GM23248 (cell line): ENCODE measurements around the gene MYH11. TPM values are rescaled to one million over a fixed set of nuclear protein-coding genes. Genes with fewer than 3 reads are reported as not detected.

Experiments
- DNase-seq: peaks from one replicate; pipeline ENCODE4 v3.0.0-alpha.2; 2015
- H2AFZ ChIP-seq: fragments of 200-600 bp; sonication (generic); 2 replicates; pipeline ENCODE4 v1.6.1; 2016; ENCODE audit warnings: antibody characterized with exemption
- H3F3A ChIP-seq: fragments of 200-600 bp; sonication (generic); 2 replicates; pipeline ENCODE4 v1.6.1; 2016; ENCODE audit warnings: mild to moderate bottlenecking, antibody characterized with exemption, mixed run types; ENCODE audit not compliant: insufficient read depth
- H3K27ac ChIP-seq: fragments of 200-600 bp; sonication (generic); 2 replicates; pipeline ENCODE4 v1.5.1; 2016; ENCODE audit warnings: mild to moderate bottlenecking
- H3K27me3 ChIP-seq: fragments of 200-600 bp; sonication (generic); replicated peaks from 2 replicates; pipeline ENCODE4 v1.6.1; 2016; ENCODE audit warnings: mild to moderate bottlenecking; ENCODE audit not compliant: insufficient read depth
- H3K36me3 ChIP-seq: fragments of 200-600 bp; sonication (generic); 2 replicates; pipeline ENCODE4 v1.6.1; 2016; ENCODE audit warnings: low read depth, mild to moderate bottlenecking
- H3K4me1 ChIP-seq: fragments of 200-600 bp; sonication (generic); 2 replicates; pipeline ENCODE4 v1.6.1; 2016; ENCODE audit warnings: mild to moderate bottlenecking; ENCODE audit not compliant: insufficient read depth
- H3K4me2 ChIP-seq: fragments of 200-600 bp; sonication (generic); one replicate; pipeline ENCODE4 v1.6.1; 2016; ENCODE audit warnings: mild to moderate bottlenecking; ENCODE audit not compliant: unreplicated experiment
- H3K4me3 ChIP-seq: fragments of 200-600 bp; sonication (generic); 2 replicates; pipeline ENCODE4 v1.5.1; 2016; ENCODE audit warnings: mild to moderate bottlenecking
- H3K79me2 ChIP-seq: fragments of 200-600 bp; sonication (generic); 2 replicates; pipeline ENCODE4 v1.6.1; 2016; ENCODE audit warnings: mild to moderate bottlenecking; ENCODE audit not compliant: insufficient read depth
- H3K9ac ChIP-seq: fragments of 200-600 bp; sonication (generic); 2 replicates; pipeline ENCODE4 v1.6.1; 2016; ENCODE audit warnings: mild to moderate bottlenecking
- H3K9me2 ChIP-seq: fragments of 200-600 bp; sonication (generic); 2 replicates; pipeline ENCODE4 v1.6.1; 2016; ENCODE audit warnings: mixed run types, mild to moderate bottlenecking, moderate library complexity; ENCODE audit not compliant: insufficient read depth
- H3K9me3 ChIP-seq: fragments of 200-600 bp; sonication (generic); one replicate; pipeline ENCODE4 v1.6.1; 2017; ENCODE audit warnings: low read depth
- H4K20me1 ChIP-seq: fragments of 200-600 bp; sonication (generic); 2 replicates; pipeline ENCODE4 v1.6.0; 2016; ENCODE audit not compliant: insufficient read depth
- EZH2 ChIP-seq: fragments of 200-600 bp; sonication (generic); IDR thresholded peaks from 2 replicates; pipeline ENCODE4 v1.6.1; 2018; ENCODE audit warnings: antibody characterized with exemption, mild to moderate bottlenecking; ENCODE audit not compliant: insufficient read depth, poor library complexity, severe bottlenecking
- EZH2phosphoT487 ChIP-seq: fragments of 200-600 bp; sonication (generic); IDR thresholded peaks from 2 replicates; pipeline ENCODE4 v1.6.1; 2018; ENCODE audit warnings: antibody characterized with exemption, moderate library complexity, mild to moderate bottlenecking, low read depth; ENCODE audit not compliant: insufficient read depth
- WGBS, 2 experiments: methylation state at CpG; one replicate each; pipeline ENCODE4 v1.1.6; 2015 to 2017; ENCODE audit warnings: low lambda C conversion rate in 2 of 2, low coverage in 1 of 2; ENCODE audit errors: missing lambda C conversion rate in 2 of 2; 5-methylcytosine and 5-hydroxymethylcytosine counted together
- in situ Hi-C: fragments of 300-500 bp; cut with MboI; formaldehyde crosslinking; loops from 2 replicates; pipeline ENCODE4 v1.15.0; 2020
- polyA plus RNA-seq: library from polyadenylated mRNA; unstranded; fragments of >200 nt; fragmentation: Nextera tagmentation; extraction: Ambion mirVana; gene quantifications from 2 replicates; pipeline ENCODE4 v1.2.1, GENCODE V29; 2016
- total RNA-seq: library from RNA; depleted of rRNA; stranded (reverse); fragments of >200 nt; shearing (Covaris generic); gene quantifications from 2 replicates; pipeline ENCODE4 v1.2.3, GENCODE V29; 2014; rRNA removed

MYH11 gene
- not detected in 2 replicates for total RNA-seq
- polyA plus RNA-seq = 0.15 and 0.79 TPM in 2 replicates

GRCh38 chr16:15856901-15857698 lies at the start of gene MYH11:
Gene MYH11 (minus strand): TSS chr16:15857028. CDS start chr16:15838252, 18,776 bp downstream.
- peak within 1 kb of the TSS; percentile 26; the same call in 1 of the 2 replicates for H3K9ac ChIP-seq
- in situ Hi-C loops = no loop called here
- TF ChIP-seq EZH2phosphoT487 (no peak), EZH2 (peak; percentile 89)

GRCh38 chr16:15906439-15906838 lies 49.6 kb upstream of the MYH11 start:
- no peak overlapping the region for H2AFZ ChIP-seq
- no peaks in the 10 kb centered on the region for H3K79me2 ChIP-seq
- no peaks in the 10 kb centered on the region for H4K20me1 ChIP-seq
- H3K4me3 ChIP-seq = no peak overlapping the region
- no peaks in the 10 kb centered on the region for H3K36me3 ChIP-seq
- no peak for TF ChIP-seq EZH2phosphoT487
- no peak for TF ChIP-seq EZH2
- no peaks in the 10 kb centered on the region for H3F3A ChIP-seq
- no peaks in the 10 kb centered on the region for H3K4me1 ChIP-seq
- H3K9ac ChIP-seq = no peak overlapping the region
- in situ Hi-C loops = no loop called here
- H3K27ac ChIP-seq = no peak overlapping the region
- 61 to 63% methylated on average over 2 of the region's 2 CpGs for WGBS, 2 experiments
- no peaks in the 10 kb centered on the region for H3K27me3 ChIP-seq
- H3K4me2 ChIP-seq = no peak overlapping the region
- no peak for DNase-seq
- no peaks in the 10 kb centered on the region for H3K9me2 ChIP-seq
- H3K9me3 ChIP-seq = no peaks in the 10 kb centered on the region

More at GRCh38 chr16:15856901-15857698, at the start of gene MYH11:
- no peaks in the 10 kb centered on the region for H3K4me1 ChIP-seq
- H2AFZ ChIP-seq = peak within 1 kb of the TSS; percentile 78
- no peaks in the 10 kb centered on the region for H3K9me3 ChIP-seq
- 1 to 2% methylated on average over 38 to 41 of the region's 49 CpGs for WGBS, 2 experiments
- DNase-seq = peak; percentile 22
- no peaks in the 10 kb centered on the region for H3K36me3 ChIP-seq
- H3K4me2 ChIP-seq = peak within 1 kb of the TSS; percentile 87
- H3K4me3 ChIP-seq = peak within 1 kb of the TSS; percentile 69
- H3F3A ChIP-seq = peaks cover 6% of the 10 kb centered on the region; the same call in 1 of the 2 replicates
- H3K79me2 ChIP-seq = no peaks in the 10 kb centered on the region
- H3K27ac ChIP-seq = no peak within 1 kb of the TSS
- no peaks in the 10 kb centered on the region for H4K20me1 ChIP-seq
- peaks cover 37% of the 10 kb centered on the region for H3K27me3 ChIP-seq
- no peaks in the 10 kb centered on the region for H3K9me2 ChIP-seq

- no peak overlapping the region for H3K9ac ChIP-seq
- H3K9me3 ChIP-seq = no peaks in the 10 kb centered on the region
- in situ Hi-C loops = no loop called here
- H3K9me2 ChIP-seq = no peaks in the 10 kb centered on the region
- H3F3A ChIP-seq = peaks cover 13% of the 10 kb centered on the region
- TF ChIP-seq EZH2phosphoT487 (no peak), EZH2 (no peak)
- H2AFZ ChIP-seq = no peak overlapping the region
- no peak for DNase-seq
- H3K27ac ChIP-seq = no peak overlapping the region
- H3K36me3 ChIP-seq = no peaks in the 10 kb centered on the region
- H4K20me1 ChIP-seq = no peaks in the 10 kb centered on the region
- peaks cover 11% of the 10 kb centered on the region for H3K4me1 ChIP-seq
- H3K27me3 ChIP-seq = no peaks in the 10 kb centered on the region
- no peak overlapping the region for H3K4me2 ChIP-seq
- H3K4me3 ChIP-seq = no peak overlapping the region
- H3K79me2 ChIP-seq = no peaks in the 10 kb centered on the region
- WGBS, 2 experiments = 88 to 90% methylated on average over 5 of the region's 5 CpGs
Observed at GRCh38 chr16:15903960-15904359, 47.1 kb upstream of the MYH11 start.

- Histone ChIP-seq H4K20me1 (no peaks in the 10 kb centered on the region), H3K36me3 (no peaks in the 10 kb centered on the region), H3K9me3 (no peaks in the 10 kb centered on the region), H3K4me2 (no peak overlapping the region), H3K4me1 (peaks cover 23% of the 10 kb centered on the region), H3K9ac (no peak overlapping the region), H3K79me2 (no peaks in the 10 kb centered on the region), H3K27me3 (no peaks in the 10 kb centered on the region), H2AFZ (no peak overlapping the region), H3K9me2 (no peaks in the 10 kb centered on the region), H3K4me3 (no peak overlapping the region), H3K27ac (no peak overlapping the region), H3F3A (peaks cover 13% of the 10 kb centered on the region)
- WGBS, 2 experiments = 74 to 77% methylated on average over 6 of the region's 6 CpGs
- in situ Hi-C loops = no loop called here
- no peak for DNase-seq
- no peak for TF ChIP-seq EZH2
Observed at GRCh38 chr16:15900901-15901500, 44.2 kb upstream of the MYH11 start.
